GM12878 (cell line): Measurements from ENCODE around the gene PPP1R13B. TPM values are rescaled to one million over a fixed set of nuclear protein-coding genes. Genes with fewer than 3 reads are reported as not detected.
"Not testable (repeated sequence)": the region's sequence is repeated elsewhere in the genome, so short reads cannot be mapped to it uniquely, and the experiment has no call there.

ENCODE experiments used
- ATAC-seq: fragments of 200-7000 bp; cut with Tn5 transposase; 3 replicates; pipeline ENCODE4 v1.9.1; 2020; ENCODE audit warnings: mild to moderate bottlenecking, moderate library complexity
- BruUV-seq: library from RNA; stranded (reverse); fragments of 400-500 nt; replicated peaks from 2 replicates; lab custom pipeline; 2021; lab: Mats Ljungman, UMichigan
- CTCF ChIA-PET: fragments of 300-600 bp; sonication (Branson Sonifier 250); formaldehyde crosslinking; extraction: SDS; loops from one replicate; lab custom pipeline; 2021; ENCODE audit warnings: inconsistent platforms; lab: Yijun Ruan, JAX
- POLR2A ChIA-PET: fragments of 350-600 bp; formaldehyde crosslinking; extraction: SDS; loops from one replicate; lab custom pipeline; 2021; ENCODE audit warnings: inconsistent platforms; lab: Charles Lee
- RAD21 ChIA-PET: fragments of 300-600 bp; sonication (Branson Sonifier 250); formaldehyde crosslinking; loops from one replicate; lab custom pipeline; 2023; ENCODE audit warnings: antibody characterized with exemption; ENCODE audit not compliant: unreplicated experiment; lab: Charles Lee
- SMC1A ChIA-PET: fragments of 300-600 bp; sonication (Branson Sonifier 250); formaldehyde crosslinking; loops from one replicate; lab custom pipeline; 2023; ENCODE audit not compliant: unreplicated experiment, uncharacterized antibody; lab: Charles Lee
- DNase-seq: peaks from one replicate; pipeline ENCODE4 v3.0.0-alpha.2; 2011; ENCODE audit warnings: low read depth, low spot score
- FAIRE-seq: peaks from 3 replicates; lab custom pipeline; 2011; peaks lifted over from hg19 to GRCh38; lab: Jason Lieb, UNC
- H2AFZ ChIP-seq: 2 replicates; pipeline ENCODE4 v1.6.0; 2011; ENCODE audit warnings: low read depth, low read length, control low read depth; ENCODE audit not compliant: control insufficient read depth
- H3K27ac ChIP-seq: 2 replicates; pipeline ENCODE4 v1.5.1; 2011; ENCODE audit warnings: control low read depth; ENCODE audit not compliant: control insufficient read depth, insufficient read depth
- H3K27me3 ChIP-seq, 2 experiments: replicated peaks in 1 of 2; 2 replicates each; pipeline versions ENCODE4 v1.6.0 to v1.6.1; 2011; ENCODE audit warnings: low read length in 1 of 2; ENCODE audit not compliant: control insufficient read depth in 2 of 2, insufficient read depth in 2 of 2
- H3K36me3 ChIP-seq, 2 experiments: 2 replicates each; pipeline ENCODE4 v1.5.1; 2011; ENCODE audit warnings: low read length in 1 of 2; ENCODE audit not compliant: control insufficient read depth in 2 of 2, insufficient read depth in 2 of 2
- H3K4me1 ChIP-seq: 2 replicates; pipeline ENCODE4 v1.6.1; 2011; ENCODE audit warnings: mild to moderate bottlenecking, low read length, moderate library complexity, mixed read lengths; ENCODE audit not compliant: control insufficient read depth, insufficient read depth
- H3K4me2 ChIP-seq: 2 replicates; pipeline ENCODE4 v1.6.0; 2011; ENCODE audit warnings: control low read depth; ENCODE audit not compliant: control insufficient read depth, insufficient read depth
- H3K4me3 ChIP-seq: fragments of 200-600 bp; sonication (generic); 2 replicates; pipeline ENCODE4 v1.5.1; 2016
- H3K79me2 ChIP-seq: 2 replicates; pipeline ENCODE4 v1.6.0; 2011; ENCODE audit warnings: low read length; ENCODE audit not compliant: control insufficient read depth, insufficient read depth
- H3K9ac ChIP-seq: 2 replicates; pipeline ENCODE4 v1.8.0; 2011; ENCODE audit warnings: low read length, control low read depth, mixed read lengths; ENCODE audit not compliant: control insufficient read depth, insufficient read depth
- H3K9me3 ChIP-seq: replicated peaks from 3 replicates; pipeline ENCODE4 v1.5.1; 2011; ENCODE audit warnings: mild to moderate bottlenecking, low read length; ENCODE audit not compliant: control insufficient read depth, insufficient read depth
- H4K20me1 ChIP-seq: 2 replicates; pipeline ENCODE4 v1.6.0; 2011; ENCODE audit not compliant: control insufficient read depth, insufficient read depth
- CHD2 ChIP-seq: IDR thresholded peaks from 2 replicates; pipeline ENCODE4 v1.6.1; 2011; ENCODE audit warnings: low read depth, low read length, improper control_type of control experiment, borderline replicate concordance
- EGR1 ChIP-seq, 2 experiments: IDR thresholded peaks; 1 replicate in 1 of 2; 2 replicates in 1 of 2; pipeline ENCODE4 v1.6.1; 2011 to 2012; ENCODE audit warnings: low read depth in 2 of 2, low read length in 2 of 2, borderline replicate concordance in 1 of 2, mild to moderate bottlenecking in 1 of 2, moderate library complexity in 1 of 2
- IRF4 ChIP-seq: IDR thresholded peaks from 2 replicates; pipeline ENCODE4 v1.6.1; 2011; ENCODE audit warnings: low read depth, low read length
- JUNB ChIP-seq: IDR thresholded peaks from 2 replicates; pipeline ENCODE4 v1.6.1; 2016; ENCODE audit warnings: antibody characterized with exemption, mild to moderate bottlenecking
- KAT2A ChIP-seq: conservative IDR thresholded peaks from 2 replicates; pipeline ENCODE4 v1.6.1; 2011; ENCODE audit warnings: low read depth, low read length; ENCODE audit not compliant: control insufficient read depth
- NFXL1 ChIP-seq: fragments of 450-650 bp; IDR thresholded peaks from 2 replicates; pipeline ENCODE4 v1.6.1; 2017; ENCODE audit warnings: antibody characterized with exemption, mild to moderate bottlenecking, borderline replicate concordance
- PAX8 ChIP-seq: fragments of 450-650 bp; IDR thresholded peaks from 2 replicates; pipeline ENCODE4 v1.6.1; 2017; ENCODE audit warnings: mild to moderate bottlenecking, moderate library complexity
- YBX1 ChIP-seq: fragments of 450-650 bp; IDR thresholded peaks from 2 replicates; pipeline ENCODE4 v1.6.1; 2016; ENCODE audit warnings: antibody characterized with exemption
- ZNF24 ChIP-seq: fragments of 450-650 bp; IDR thresholded peaks from 2 replicates; pipeline ENCODE4 v1.6.1; 2017; ENCODE audit warnings: antibody characterized with exemption, mild to moderate bottlenecking
- ZNF274 ChIP-seq: IDR thresholded peaks from one replicate; pipeline ENCODE4 v1.8.0; 2011; ENCODE audit not compliant: insufficient read length, insufficient read depth
- ZNF622 ChIP-seq: fragments of 450-650 bp; IDR thresholded peaks from 2 replicates; pipeline ENCODE4 v1.6.1; 2017; ENCODE audit warnings: mild to moderate bottlenecking, inconsistent platforms
- ZSCAN29 ChIP-seq: fragments of 450-650 bp; IDR thresholded peaks from 2 replicates; pipeline ENCODE4 v1.6.1; 2017; ENCODE audit warnings: mild to moderate bottlenecking, moderate library complexity
- ZZZ3 ChIP-seq: IDR thresholded peaks from 2 replicates; pipeline ENCODE4 v1.6.1; 2011; ENCODE audit warnings: low read depth; ENCODE audit not compliant: control insufficient read depth, insufficient read length
- WGBS: methylation state at CpG from one replicate; pipeline ENCODE4 v1.1.6; 2016; ENCODE audit warnings: low lambda C conversion rate; ENCODE audit not compliant: insufficient replicate concordance, insufficient coverage; ENCODE audit errors: missing lambda C conversion rate; 5-methylcytosine and 5-hydroxymethylcytosine counted together
- in situ Hi-C: fragments of 300-500 bp; cut with MboI; formaldehyde crosslinking; loops from 9 replicates; pipeline ENCODE4 v1.14.3; 2018; ENCODE audit warnings: mixed read lengths
- intact Hi-C: fragments of 100-400 bp; cut with micrococcal nuclease; formaldehyde crosslinking; loops from one replicate; pipeline ENCODE4 v1.14.2; 2022; ENCODE audit not compliant: unreplicated experiment
- polyA plus RNA-seq, 11 experiments: library from polyadenylated mRNA; depleted of rRNA in 4 of 11; unstranded in 6 of 11; stranded (reverse) in 5 of 11; fragments of >200 nt; fragmentation: Nextera tagmentation in 4 of 11; fragmentation: Illumina TruSeq in 1 of 11; extraction: Ambion mirVana in 4 of 11; extraction: Trizol in 1 of 11; gene quantifications; 1 replicate in 1 of 11; 2 replicates in 10 of 11; pipeline versions ENCODE4 v1.2.1 to v1.2.3, GENCODE V29; 2011 to 2016; ENCODE audit warnings: inconsistent platforms in 2 of 11, missing spikeins in 2 of 11, low read depth in 1 of 11
- total RNA-seq, 4 experiments: library from RNA; depleted of rRNA in 3 of 4; stranded (reverse); fragments of >200 nt in 3 of 4; fragmentation: Illumina TruSeq in 1 of 4; extraction: Trizol in 1 of 4; gene quantifications; 2 replicates each; pipeline versions ENCODE4 v1.2.1 to v1.2.3, GENCODE V29; 2013 to 2021
- TF ChIP-seq, protein P1 (sequence below): IDR thresholded peaks from 2 replicates; pipeline ENCODE4 v1.6.1; 2011; ENCODE audit warnings: low read depth, mild to moderate bottlenecking, low read length, moderate library complexity, borderline replicate concordance; ENCODE audit errors: extremely low read depth
- TF ChIP-seq, protein P2 (sequence below): fragments of 450-650 bp; IDR thresholded peaks from 2 replicates; pipeline ENCODE4 v1.6.1; 2017; ENCODE audit warnings: mild to moderate bottlenecking, moderate library complexity

PPP1R13B gene
- total and polyA plus RNA-seq, 10 of the 15 experiments (the other 5 are each of a cell fraction or from before 2014, with no cell fraction given) = 0.16 to 8.1 (median 3.2) TPM

DNA sequence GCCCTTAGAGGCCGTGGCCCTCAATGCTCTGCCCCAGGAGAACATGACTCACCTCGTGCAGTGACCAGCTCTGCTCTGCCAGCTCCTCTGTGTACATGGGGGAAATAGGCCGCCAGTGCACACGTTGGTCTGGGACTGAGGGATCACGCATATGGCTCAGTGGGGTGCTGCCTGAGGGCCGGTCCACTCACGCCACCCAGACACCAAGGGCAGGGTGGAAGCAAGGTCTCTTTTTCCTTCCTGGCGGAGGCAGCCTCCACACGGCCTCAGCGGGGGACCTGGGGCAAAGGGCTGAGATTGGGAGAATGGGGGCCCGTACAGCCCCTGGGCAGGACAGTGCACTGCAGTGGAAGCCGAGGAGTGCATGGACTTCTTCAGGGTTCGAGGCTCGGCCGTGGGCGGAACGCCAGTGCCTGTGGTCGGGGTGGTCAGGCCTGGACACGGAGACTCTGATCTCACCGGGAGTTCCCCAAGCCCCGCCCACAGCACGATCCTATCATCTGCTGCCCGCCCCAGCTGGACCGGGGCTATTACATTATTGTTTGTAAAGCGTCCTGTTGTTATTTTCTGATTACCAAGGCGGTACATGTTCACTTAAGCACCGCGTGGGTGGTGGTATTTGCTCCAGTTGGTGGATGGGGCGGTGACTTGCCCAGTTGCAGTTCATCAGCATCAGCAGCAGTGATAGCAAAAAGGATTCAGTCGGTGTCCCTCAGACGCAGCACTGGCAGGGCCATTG lies 42.1 kb upstream of the PPP1R13B start:
- Histone ChIP-seq H3K4me2 (no peak overlapping the region), H3K4me1 (no peaks in the 10 kb centered on the region), H2AFZ (no peak overlapping the region), H3K36me3 (no peaks in the 10 kb centered on the region), H3K9ac (no peak overlapping the region), H3K9me3 (no peaks in the 10 kb centered on the region), H3K27me3 (no peaks in the 10 kb centered on the region; a peak in 1 of 4 replicates), H3K4me3 (no peak overlapping the region), H3K79me2 (no peaks in the 10 kb centered on the region), H3K27ac (no peak overlapping the region), H4K20me1 (no peaks in the 10 kb centered on the region; the same call in 1 of the 2 replicates)
- SMC1A ChIA-PET = no interaction called here
- no TSS peak for BruUV-seq
- intact Hi-C loops (no loop called here), in situ Hi-C loops (no loop called here)
- DNase-seq = no peak
- CTCF ChIA-PET = interaction anchor here (0.7 kb wide), 1 partner anchor 26 kb away, joined by 3 read pairs; no protein-coding TSS in a partner anchor
- WGBS = 50% methylated on average over 31 of the region's 31 CpGs
- no peak for TF ChIP-seq CHD2
- no peak for TF ChIP-seq ZZZ3
- TF ChIP-seq NFXL1 = no peak
- no peak for TF ChIP-seq EGR1 (IDR thresholded peaks at IDR 0.05; ENCODE audit: borderline replicate concordance in 1 of 2, low read depth in 2 of 2, low read length in 2 of 2)
- TF ChIP-seq, protein P1, sequence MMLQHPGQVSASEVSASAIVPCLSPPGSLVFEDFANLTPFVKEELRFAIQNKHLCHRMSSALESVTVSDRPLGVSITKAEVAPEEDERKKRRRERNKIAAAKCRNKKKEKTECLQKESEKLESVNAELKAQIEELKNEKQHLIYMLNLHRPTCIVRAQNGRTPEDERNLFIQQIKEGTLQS = no peak
- no peak for TF ChIP-seq IRF4
- no peak for TF ChIP-seq YBX1
- TF ChIP-seq PAX8 = no peak
- TF ChIP-seq ZSCAN29 = no peak
- TF ChIP-seq ZNF622 = no peak
- no peak for TF ChIP-seq KAT2A
- TF ChIP-seq ZNF274 = no peak
- TF ChIP-seq, protein P2, sequence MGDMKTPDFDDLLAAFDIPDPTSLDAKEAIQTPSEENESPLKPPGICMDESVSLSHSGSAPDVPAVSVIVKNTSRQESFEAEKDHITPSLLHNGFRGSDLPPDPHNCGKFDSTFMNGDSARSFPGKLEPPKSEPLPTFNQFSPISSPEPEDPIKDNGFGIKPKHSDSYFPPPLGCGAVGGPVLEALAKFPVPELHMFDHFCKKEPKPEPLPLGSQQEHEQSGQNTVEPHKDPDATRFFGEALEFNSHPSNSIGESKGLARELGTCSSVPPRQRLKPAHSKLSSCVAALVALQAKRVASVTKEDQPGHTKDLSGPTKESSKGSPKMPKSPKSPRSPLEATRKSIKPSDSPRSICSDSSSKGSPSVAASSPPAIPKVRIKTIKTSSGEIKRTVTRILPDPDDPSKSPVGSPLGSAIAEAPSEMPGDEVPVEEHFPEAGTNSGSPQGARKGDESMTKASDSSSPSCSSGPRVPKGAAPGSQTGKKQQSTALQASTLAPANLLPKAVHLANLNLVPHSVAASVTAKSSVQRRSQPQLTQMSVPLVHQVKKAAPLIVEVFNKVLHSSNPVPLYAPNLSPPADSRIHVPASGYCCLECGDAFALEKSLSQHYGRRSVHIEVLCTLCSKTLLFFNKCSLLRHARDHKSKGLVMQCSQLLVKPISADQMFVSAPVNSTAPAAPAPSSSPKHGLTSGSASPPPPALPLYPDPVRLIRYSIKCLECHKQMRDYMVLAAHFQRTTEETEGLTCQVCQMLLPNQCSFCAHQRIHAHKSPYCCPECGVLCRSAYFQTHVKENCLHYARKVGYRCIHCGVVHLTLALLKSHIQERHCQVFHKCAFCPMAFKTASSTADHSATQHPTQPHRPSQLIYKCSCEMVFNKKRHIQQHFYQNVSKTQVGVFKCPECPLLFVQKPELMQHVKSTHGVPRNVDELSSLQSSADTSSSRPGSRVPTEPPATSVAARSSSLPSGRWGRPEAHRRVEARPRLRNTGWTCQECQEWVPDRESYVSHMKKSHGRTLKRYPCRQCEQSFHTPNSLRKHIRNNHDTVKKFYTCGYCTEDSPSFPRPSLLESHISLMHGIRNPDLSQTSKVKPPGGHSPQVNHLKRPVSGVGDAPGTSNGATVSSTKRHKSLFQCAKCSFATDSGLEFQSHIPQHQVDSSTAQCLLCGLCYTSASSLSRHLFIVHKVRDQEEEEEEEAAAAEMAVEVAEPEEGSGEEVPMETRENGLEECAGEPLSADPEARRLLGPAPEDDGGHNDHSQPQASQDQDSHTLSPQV = no peak
- TF ChIP-seq ZNF24 = no peak
- TF ChIP-seq JUNB = no peak
- ATAC-seq = no peak
- RAD21 ChIA-PET = no interaction called here
- FAIRE-seq = no peak
- POLR2A ChIA-PET = no interaction called here

DNA sequence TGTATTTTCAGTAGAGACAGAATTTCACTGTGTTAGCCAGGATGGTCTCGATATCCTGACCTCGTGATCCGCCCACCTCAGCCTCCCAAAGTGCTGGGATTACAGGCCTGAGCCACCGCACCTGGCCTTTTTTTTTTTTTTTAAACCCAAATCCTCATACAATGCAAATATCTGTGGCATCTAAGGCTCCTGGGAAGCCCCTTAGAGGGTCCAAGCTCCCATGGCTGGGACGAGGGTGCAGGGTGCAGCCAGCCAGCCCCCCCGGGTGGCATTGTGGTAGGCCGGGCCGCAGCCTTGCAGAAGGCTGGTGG lies 41.6 kb upstream of the PPP1R13B start:
- in situ Hi-C loops, intact Hi-C loops: not testable (repeated sequence)
- 10% methylated on average over 6 of the region's 8 CpGs for WGBS

More for the DNA sequence above, 41.6 kb upstream of the PPP1R13B start:
- H3K4me3 ChIP-seq, DNase-seq, H3K36me3 ChIP-seq, H4K20me1 ChIP-seq, ATAC-seq, H3K27me3 ChIP-seq, RAD21 ChIA-PET, H2AFZ ChIP-seq, H3K9ac ChIP-seq, POLR2A ChIA-PET, H3K9me3 ChIP-seq, BruUV-seq, H3K27ac ChIP-seq, SMC1A ChIA-PET, FAIRE-seq, H3K4me2 ChIP-seq, H3K79me2 ChIP-seq, H3K4me1 ChIP-seq: not testable (repeated sequence)
- CTCF ChIA-PET = interaction anchor here (0.6 to 0.7 kb wide), 2 partner anchors 27 to 434 kb away, joined by 3 read pairs; no protein-coding TSS in a partner anchor
